ENCODE results near the gene ASB18. TPM values are rescaled to one million over a fixed set of nuclear protein-coding genes. Genes with fewer than 3 reads are reported as not detected.

Gene ASB18
- total RNA-seq (not detected in 2 replicates), polyA plus RNA-seq (not detected in 2 replicates), polyA minus RNA-seq (not detected in 2 replicates), Bru-seq, nascent RNA (percentile 9 among the genes with signal in this experiment), BruChase-seq, experiment 1, labeled RNA remaining after a 6-hour chase (percentile 3 among the genes with signal in this experiment), BruChase-seq, experiment 2, labeled RNA remaining after a 2-hour chase (percentile 1 among the genes with signal in this experiment)
- polyA plus RNA-seq (2011; cell fraction: cytosol; rRNA removed) = not detected in 2 replicates
- not detected in 2 replicates for polyA plus RNA-seq (2011; cell fraction: nucleus; rRNA removed)
- 0.32 TPM in 1 of 2 replicates, not detected in the other for polyA plus RNA-seq (2012)
- not detected for polyA minus RNA-seq (2011; cell fraction: cytosol; rRNA and poly(A)+ RNA removed)
- polyA minus RNA-seq (2011; cell fraction: nucleus; rRNA and poly(A)+ RNA removed) = not detected in 2 replicates
- long read RNA-seq, partial matches to known transcripts = 0 of 3 reads
- long read RNA-seq, other reads (novel, unspliced or antisense) = 3 of 3 reads

DNA sequence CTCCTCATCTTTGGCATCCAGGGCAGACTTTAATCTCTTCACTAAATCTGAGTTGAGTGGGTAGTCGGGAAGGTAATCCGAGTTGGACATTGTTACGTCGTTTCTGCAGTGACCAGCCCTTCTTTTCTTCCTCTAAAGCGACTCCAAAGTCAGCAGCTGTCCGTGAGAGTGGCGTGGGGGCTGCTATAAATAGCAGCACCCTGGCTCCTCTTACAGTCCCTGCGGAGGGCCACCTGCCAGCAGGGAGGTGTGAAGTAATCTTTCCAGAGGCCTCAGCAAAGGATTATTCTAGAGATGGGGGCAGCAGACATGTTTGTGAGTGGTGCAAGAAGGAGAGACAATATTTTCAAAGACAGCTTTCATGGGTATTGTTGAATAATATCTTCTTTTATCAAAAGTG lies at the start of gene ASB18:
TSS of gene ASB18 (minus strand) at position 151 of the 400 bp plus-strand sequence. CDS start at position 90, 61 bp downstream.
- Histone ChIP-seq H3K9me1 (replicated peaks; ENCODE audit: control insufficient read depth, extremely low read depth, insufficient read depth, low read length) (no peaks in the 10 kb centered on the region), H3K4me1 (ENCODE audit: control insufficient read depth, extremely low read depth, insufficient read depth, low read length) (no peaks in the 10 kb centered on the region), H3K27me3 (ENCODE audit: control insufficient read depth in 2 of 2, insufficient read depth in 2 of 2, low read length in 2 of 2) (no peaks in the 10 kb centered on the region), H3K79me2 (ENCODE audit: control insufficient read depth, insufficient read depth, low read length) (no peaks in the 10 kb centered on the region), H3K9me3 (replicated peaks; ENCODE audit: control insufficient read depth, insufficient read depth, low read length) (no peaks in the 10 kb centered on the region), H3K4me2 (ENCODE audit: insufficient read depth, low read length) (no peak within 1 kb of the TSS), H3K9ac (replicated peaks; ENCODE audit: extremely low read depth, insufficient read depth, low read length) (no peak within 1 kb of the TSS), H3K36me3 (ENCODE audit: control insufficient read depth in 2 of 2, extremely low read depth in 1 of 2, insufficient read depth in 2 of 2, low read length in 2 of 2) (no peaks in the 10 kb centered on the region), H3K4me3 (replicated peaks in 1 of 3; ENCODE audit: insufficient read depth in 1 of 3, low read depth in 1 of 3, low read length in 3 of 3) (no peak within 1 kb of the TSS), H3K27ac (ENCODE audit: insufficient read depth, low read depth, low read length) (no peak within 1 kb of the TSS), H4K20me1 (replicated peaks; ENCODE audit: control insufficient read depth, extremely low read depth, insufficient read depth, low read length) (no peaks in the 10 kb centered on the region), H2AFZ (ENCODE audit: low read depth, low read length) (no peak within 1 kb of the TSS)
- no TSS peak for BruUV-seq (replicated peaks)
- dilution Hi-C loops (cut with MboI; ENCODE audit: extremely low pct_ligation_motif_present, low sequenced_read_pairs) = no loop called here
- CTCF ChIA-PET = no interaction called here
- TF ChIP-seq FOS (IDR thresholded peaks at IDR 0.05; ENCODE audit: borderline replicate concordance, insufficient read depth, low read length) (no peak), GATA2 (IDR thresholded peaks at IDR 0.05; ENCODE audit: insufficient read depth, insufficient read length, low read depth, low read length) (no peak), MYC (IDR thresholded peaks at IDR 0.05; ENCODE audit: low read depth, low read length) (no peak), EZH2 (IDR thresholded peaks at IDR 0.05; ENCODE audit: borderline replicate concordance, low read depth, low read length, severe bottlenecking) (no peak), MAX (IDR thresholded peaks at IDR 0.05; ENCODE audit: insufficient read depth, insufficient read length) (no peak), JUN (IDR thresholded peaks at IDR 0.05; ENCODE audit: borderline replicate concordance, insufficient read depth, insufficient read length, low read depth) (no peak), POLR2AphosphoS5 (IDR thresholded peaks at IDR 0.05; ENCODE audit: insufficient read depth, low read depth, low read length) (no peak), POLR2A (IDR thresholded peaks at IDR 0.05; ENCODE audit: low read depth, low read length) (no peak)
- TF ChIP-seq, protein P1, sequence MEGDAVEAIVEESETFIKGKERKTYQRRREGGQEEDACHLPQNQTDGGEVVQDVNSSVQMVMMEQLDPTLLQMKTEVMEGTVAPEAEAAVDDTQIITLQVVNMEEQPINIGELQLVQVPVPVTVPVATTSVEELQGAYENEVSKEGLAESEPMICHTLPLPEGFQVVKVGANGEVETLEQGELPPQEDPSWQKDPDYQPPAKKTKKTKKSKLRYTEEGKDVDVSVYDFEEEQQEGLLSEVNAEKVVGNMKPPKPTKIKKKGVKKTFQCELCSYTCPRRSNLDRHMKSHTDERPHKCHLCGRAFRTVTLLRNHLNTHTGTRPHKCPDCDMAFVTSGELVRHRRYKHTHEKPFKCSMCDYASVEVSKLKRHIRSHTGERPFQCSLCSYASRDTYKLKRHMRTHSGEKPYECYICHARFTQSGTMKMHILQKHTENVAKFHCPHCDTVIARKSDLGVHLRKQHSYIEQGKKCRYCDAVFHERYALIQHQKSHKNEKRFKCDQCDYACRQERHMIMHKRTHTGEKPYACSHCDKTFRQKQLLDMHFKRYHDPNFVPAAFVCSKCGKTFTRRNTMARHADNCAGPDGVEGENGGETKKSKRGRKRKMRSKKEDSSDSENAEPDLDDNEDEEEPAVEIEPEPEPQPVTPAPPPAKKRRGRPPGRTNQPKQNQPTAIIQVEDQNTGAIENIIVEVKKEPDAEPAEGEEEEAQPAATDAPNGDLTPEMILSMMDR (IDR thresholded peaks at IDR 0.05; ENCODE audit: extremely low read depth in 1 of 2, insufficient read depth in 1 of 2, low read depth in 1 of 2, low read length in 2 of 2) = no peak
- DNase-seq (ENCODE audit: low read depth, low spot score) (no peak), FAIRE-seq (no peak)
- POLR2A ChIA-PET = no interaction called here
- intact Hi-C loops (cut with micrococcal nuclease) = no loop called here

Measured in endothelial cell of umbilical vein (primary cell).